ENCODE data around the gene ZFP91.
A peak's percentile ranks its signal among the peaks of the same experiment; 100 is the strongest.

The ZFP91 gene

DNA sequence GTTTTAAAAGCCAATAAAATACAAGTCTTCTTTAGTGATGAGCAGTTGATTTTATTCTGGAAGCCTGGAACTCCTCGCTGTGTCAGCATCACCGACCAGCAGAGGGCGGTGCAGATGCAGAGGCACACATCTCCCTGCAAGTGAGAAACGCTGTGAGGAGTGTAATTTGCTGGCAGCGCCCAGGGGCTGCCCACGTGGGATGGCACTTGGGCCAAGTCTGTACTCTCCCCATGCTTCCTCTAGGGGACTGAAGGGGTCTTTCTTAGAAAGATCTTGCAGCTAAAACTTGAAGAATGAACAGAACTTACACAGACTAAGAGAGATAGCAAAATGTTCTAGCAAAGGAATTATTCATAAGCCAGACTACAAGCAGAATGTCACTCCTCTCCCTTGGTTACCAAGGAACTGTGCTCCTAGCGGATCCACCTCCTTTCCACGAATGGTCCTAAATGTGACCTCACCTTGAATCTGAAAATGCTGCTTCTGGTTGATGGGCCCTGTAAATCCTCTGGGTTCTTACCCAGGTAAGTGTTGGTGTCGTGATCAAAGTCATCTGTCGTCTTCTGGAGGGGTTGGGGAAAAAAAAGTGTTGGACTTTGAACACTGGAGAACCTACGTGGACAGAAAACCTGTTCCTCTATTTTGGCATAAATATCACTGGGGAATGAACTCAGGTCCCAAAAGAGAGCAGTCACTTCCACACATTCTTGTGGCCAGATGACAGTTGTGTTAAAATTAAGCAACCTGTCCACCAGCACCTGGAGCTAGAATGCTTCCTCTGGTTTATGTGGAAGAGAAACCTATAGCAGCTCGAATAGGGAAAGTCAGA, 75.4 kb downstream of the ZFP91 start:
- H3K9me3 ChIP-seq (ENCODE audit: control insufficient read depth, low read length), result no peaks in the 10 kb centered on the region
- H3K27me3 ChIP-seq (ENCODE audit: control insufficient read depth, insufficient read depth, low read length), result no peaks in the 10 kb centered on the region
- no peak overlapping the region for H3K9ac ChIP-seq
- H3K4me2 ChIP-seq (ENCODE audit: low read length), result no peak overlapping the region
- H3K79me2 ChIP-seq, result no peaks in the 10 kb centered on the region
- H3K36me3 ChIP-seq (ENCODE audit: control insufficient read depth, insufficient read depth, low read length), result no peaks in the 10 kb centered on the region
- no peaks in the 10 kb centered on the region for H3K4me1 ChIP-seq
- peak overlapping the region; percentile 47 for H2AFZ ChIP-seq
- TF ChIP-seq, protein P1, sequence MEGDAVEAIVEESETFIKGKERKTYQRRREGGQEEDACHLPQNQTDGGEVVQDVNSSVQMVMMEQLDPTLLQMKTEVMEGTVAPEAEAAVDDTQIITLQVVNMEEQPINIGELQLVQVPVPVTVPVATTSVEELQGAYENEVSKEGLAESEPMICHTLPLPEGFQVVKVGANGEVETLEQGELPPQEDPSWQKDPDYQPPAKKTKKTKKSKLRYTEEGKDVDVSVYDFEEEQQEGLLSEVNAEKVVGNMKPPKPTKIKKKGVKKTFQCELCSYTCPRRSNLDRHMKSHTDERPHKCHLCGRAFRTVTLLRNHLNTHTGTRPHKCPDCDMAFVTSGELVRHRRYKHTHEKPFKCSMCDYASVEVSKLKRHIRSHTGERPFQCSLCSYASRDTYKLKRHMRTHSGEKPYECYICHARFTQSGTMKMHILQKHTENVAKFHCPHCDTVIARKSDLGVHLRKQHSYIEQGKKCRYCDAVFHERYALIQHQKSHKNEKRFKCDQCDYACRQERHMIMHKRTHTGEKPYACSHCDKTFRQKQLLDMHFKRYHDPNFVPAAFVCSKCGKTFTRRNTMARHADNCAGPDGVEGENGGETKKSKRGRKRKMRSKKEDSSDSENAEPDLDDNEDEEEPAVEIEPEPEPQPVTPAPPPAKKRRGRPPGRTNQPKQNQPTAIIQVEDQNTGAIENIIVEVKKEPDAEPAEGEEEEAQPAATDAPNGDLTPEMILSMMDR (IDR thresholded peaks at IDR 0.05), result peak; percentile 84
- H3K4me3 ChIP-seq (ENCODE audit: low read depth, low read length), result no peak overlapping the region
- no peak overlapping the region for H3K27ac ChIP-seq

DNA sequence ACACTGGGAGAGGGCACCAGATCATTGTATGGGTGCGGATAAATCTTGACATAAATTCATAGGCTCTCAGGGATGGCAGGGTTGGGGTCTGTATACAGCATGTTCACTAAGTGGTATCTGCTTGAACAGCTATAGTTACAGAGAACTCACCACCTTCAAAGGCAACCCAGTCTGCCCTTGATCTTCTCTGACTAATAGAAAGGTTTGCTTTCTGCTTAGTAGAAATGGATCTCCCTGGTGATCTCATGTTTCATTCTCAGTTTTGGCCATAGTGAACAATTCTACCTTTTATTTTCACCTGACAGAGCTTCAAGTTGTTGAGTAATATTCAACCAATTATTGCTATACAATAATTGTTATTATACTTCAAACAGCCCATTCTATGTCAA, 76.0 kb downstream of the ZFP91 start:
- no peak overlapping the region for H2AFZ ChIP-seq

DNA sequence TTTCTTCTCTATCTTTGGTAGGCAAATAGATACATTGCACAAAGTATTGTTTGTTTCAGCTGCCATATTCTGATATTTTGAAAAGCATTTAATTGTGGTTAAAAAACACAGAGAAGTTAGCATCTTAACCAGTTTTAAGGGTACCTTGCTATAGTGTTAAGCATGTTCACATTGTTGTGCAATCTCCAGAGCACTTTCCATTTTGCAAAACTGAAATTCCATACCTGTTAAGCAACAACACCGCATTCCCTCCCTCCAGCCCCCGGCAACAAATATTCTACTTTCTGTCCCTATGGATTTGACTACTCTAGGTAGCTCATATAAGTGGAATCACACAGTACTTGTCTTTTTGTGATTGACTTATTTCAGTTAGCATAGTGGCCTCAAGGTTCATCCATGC, 77.5 kb downstream of the ZFP91 start:
- Histone ChIP-seq H3K9ac (no peak overlapping the region), H3K9me3 (ENCODE audit: control insufficient read depth, low read length) (no peaks in the 10 kb centered on the region), H2AFZ (no peak overlapping the region)

More for the DNA sequence above, 76.0 kb downstream of the ZFP91 start:
- no peaks in the 10 kb centered on the region for H3K9me3 ChIP-seq (ENCODE audit: control insufficient read depth, low read length)
- H3K4me1 ChIP-seq, result no peaks in the 10 kb centered on the region
- no peak overlapping the region for H3K27ac ChIP-seq
- TF ChIP-seq, protein P1 (IDR thresholded peaks at IDR 0.05), result no peak
- no peaks in the 10 kb centered on the region for H3K79me2 ChIP-seq
- no peak overlapping the region for H3K9ac ChIP-seq
- H3K27me3 ChIP-seq (ENCODE audit: control insufficient read depth, insufficient read depth, low read length), result no peaks in the 10 kb centered on the region
- no peaks in the 10 kb centered on the region for H3K36me3 ChIP-seq (ENCODE audit: control insufficient read depth, insufficient read depth, low read length)
- no peak overlapping the region for H3K4me2 ChIP-seq (ENCODE audit: low read length)
- H3K4me3 ChIP-seq (ENCODE audit: low read depth, low read length), result no peak overlapping the region

DNA sequence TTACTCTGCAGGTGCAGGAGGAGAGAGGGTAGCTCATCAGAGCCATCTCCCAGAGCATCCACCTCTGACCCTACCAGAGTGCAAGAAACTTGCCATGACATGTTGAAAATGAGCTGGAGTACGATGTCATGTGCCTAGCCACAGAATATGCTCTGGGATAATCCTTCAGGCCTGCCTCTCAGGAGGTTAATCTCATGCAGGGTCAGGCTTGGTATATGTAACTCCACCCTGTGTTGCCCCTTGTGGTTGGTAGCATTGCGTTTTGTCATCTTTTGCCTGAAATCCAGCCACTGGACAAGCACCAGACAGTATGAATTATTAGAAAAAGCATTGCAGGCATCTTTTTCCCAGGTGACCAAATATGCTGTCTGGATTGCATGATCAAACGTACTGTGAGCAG, 79.8 kb downstream of the ZFP91 start:
- H3K36me3 ChIP-seq (ENCODE audit: control insufficient read depth, insufficient read depth, low read length), result no peaks in the 10 kb centered on the region
- H3K9ac ChIP-seq, result no peak overlapping the region
- H3K4me2 ChIP-seq (ENCODE audit: low read length), result no peak overlapping the region
- H3K4me3 ChIP-seq (ENCODE audit: low read depth, low read length), result no peak overlapping the region
- no peaks in the 10 kb centered on the region for H3K4me1 ChIP-seq
- no peak overlapping the region for H2AFZ ChIP-seq
- H3K9me3 ChIP-seq (ENCODE audit: control insufficient read depth, low read length), result no peaks in the 10 kb centered on the region
- H3K79me2 ChIP-seq, result no peaks in the 10 kb centered on the region
- no peaks in the 10 kb centered on the region for H3K27me3 ChIP-seq (ENCODE audit: control insufficient read depth, insufficient read depth, low read length)
- no peak overlapping the region for H3K27ac ChIP-seq
- TF ChIP-seq, protein P1 (IDR thresholded peaks at IDR 0.05), result no peak

More for the DNA sequence above, 77.5 kb downstream of the ZFP91 start:
- no peak overlapping the region for H3K27ac ChIP-seq
- TF ChIP-seq, protein P1 (IDR thresholded peaks at IDR 0.05), result no peak
- H3K4me1 ChIP-seq, result no peaks in the 10 kb centered on the region
- H3K36me3 ChIP-seq (ENCODE audit: control insufficient read depth, insufficient read depth, low read length), result no peaks in the 10 kb centered on the region
- H3K79me2 ChIP-seq, result no peaks in the 10 kb centered on the region
- H3K4me2 ChIP-seq (ENCODE audit: low read length), result no peak overlapping the region
- H3K4me3 ChIP-seq (ENCODE audit: low read depth, low read length), result no peak overlapping the region
- no peaks in the 10 kb centered on the region for H3K27me3 ChIP-seq (ENCODE audit: control insufficient read depth, insufficient read depth, low read length)

DNA sequence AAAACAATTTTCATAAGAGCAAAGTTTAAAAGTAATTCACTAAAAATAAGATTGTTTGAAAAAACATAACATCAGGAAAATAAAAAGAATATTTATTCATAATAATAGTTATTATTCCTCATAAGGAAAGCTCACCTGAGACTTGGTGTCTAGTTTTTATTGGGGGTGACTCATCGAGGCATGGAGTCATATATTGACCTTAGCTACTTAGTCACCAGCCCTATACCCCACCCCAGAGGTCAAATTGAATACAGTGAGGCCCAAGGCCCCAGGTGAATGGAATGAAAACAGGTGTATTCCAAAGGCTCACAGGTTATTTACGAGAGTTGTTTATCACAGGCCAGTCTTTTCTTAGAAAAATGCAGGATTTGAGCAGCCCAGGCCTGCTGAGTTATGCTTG, 80.5 kb downstream of the ZFP91 start:
- Histone ChIP-seq H3K79me2 (no peaks in the 10 kb centered on the region), H3K4me2 (ENCODE audit: low read length) (no peak overlapping the region), H3K9me3 (ENCODE audit: control insufficient read depth, low read length) (no peaks in the 10 kb centered on the region), H3K36me3 (ENCODE audit: control insufficient read depth, insufficient read depth, low read length) (no peaks in the 10 kb centered on the region), H3K27me3 (ENCODE audit: control insufficient read depth, insufficient read depth, low read length) (no peaks in the 10 kb centered on the region), H3K4me3 (ENCODE audit: low read depth, low read length) (no peak overlapping the region), H3K4me1 (no peaks in the 10 kb centered on the region), H3K9ac (no peak overlapping the region), H2AFZ (no peak overlapping the region), H3K27ac (no peak overlapping the region)
- TF ChIP-seq, protein P1 (IDR thresholded peaks at IDR 0.05), result no peak

Data from parathyroid adenoma (tissue), 2 donors.